WERI-Rb-1 (cell line): ENCODE data around the gene GRB7.

Source experiments
- DNase-seq: peaks from one replicate; pipeline ENCODE4 v3.0.0-alpha.2; 2020
- H3K27ac ChIP-seq: fragments of 250-450 bp; sonication (Bioruptor Pico); 2 replicates; pipeline ENCODE4 v1.5.1; 2020; ENCODE audit warnings: mild to moderate bottlenecking, moderate library complexity
- H3K27me3 ChIP-seq: fragments of 250-450 bp; sonication (Bioruptor Pico); 2 replicates; pipeline ENCODE4 v1.5.1; 2021; ENCODE audit warnings: mild to moderate bottlenecking, low read depth, moderate library complexity; ENCODE audit not compliant: insufficient read depth, severe bottlenecking
- H3K36me3 ChIP-seq: fragments of 250-450 bp; sonication (Bioruptor Pico); 2 replicates; pipeline ENCODE4 v1.5.1; 2020; ENCODE audit warnings: mild to moderate bottlenecking, moderate library complexity
- H3K4me3 ChIP-seq: 2 replicates; pipeline ENCODE4 v1.5.1; 2011; ENCODE audit warnings: low read depth, mild to moderate bottlenecking, control low read depth, low read length
- H3K9me3 ChIP-seq: fragments of 250-450 bp; sonication (Bioruptor Pico); 2 replicates; pipeline ENCODE4 v1.5.1; 2021; ENCODE audit warnings: mild to moderate bottlenecking, moderate library complexity; ENCODE audit not compliant: severe bottlenecking
- CTCF ChIP-seq: IDR thresholded peaks from 2 replicates; pipeline ENCODE4 v1.5.1; 2011; ENCODE audit warnings: low read depth, mild to moderate bottlenecking, control low read depth, inconsistent platforms, low read length

Gene GRB7

GRCh38 chr17:39767147-39767546 is 29.4 kb downstream of the GRB7 start:
- no peak for TF ChIP-seq CTCF
- peaks cover 3% of the 10 kb centered on the region for H3K9me3 ChIP-seq
- DNase-seq, result no peak
- H3K4me3 ChIP-seq, result no peak overlapping the region
- H3K27me3 ChIP-seq, result no peaks in the 10 kb centered on the region
- no peak overlapping the region for H3K27ac ChIP-seq
- H3K36me3 ChIP-seq, result no peaks in the 10 kb centered on the region

GRCh38 chr17:39769974-39770587 is 32.3 kb downstream of the GRB7 start:
- Histone ChIP-seq H3K4me3 (no peak overlapping the region), H3K9me3 (peaks cover 3% of the 10 kb centered on the region), H3K36me3 (no peaks in the 10 kb centered on the region), H3K27me3 (no peaks in the 10 kb centered on the region), H3K27ac (no peak overlapping the region)
- TF ChIP-seq CTCF, result no peak
- DNase-seq, result no peak

DNA sequence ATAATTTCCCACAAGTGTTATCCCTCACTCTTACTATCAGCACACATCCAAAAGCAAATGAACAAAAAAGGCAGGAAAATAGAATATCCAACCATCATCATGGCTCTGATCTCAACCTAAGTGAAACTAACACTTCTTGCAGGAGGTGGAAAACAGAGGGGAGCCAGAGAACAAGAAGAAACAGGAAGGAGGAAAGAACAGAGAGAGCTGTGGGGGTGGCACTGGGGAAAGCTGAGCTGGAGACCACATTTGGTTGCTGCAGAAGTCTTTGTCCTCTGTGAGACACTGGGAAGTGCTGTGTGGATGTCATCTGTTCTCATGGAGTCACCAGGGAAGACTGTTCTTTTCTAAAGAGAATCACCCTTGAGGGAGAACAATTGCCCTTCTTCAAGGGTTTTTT is 34.7 kb downstream of the GRB7 start:
- Histone ChIP-seq H3K27ac (no peak overlapping the region), H3K9me3 (no peaks in the 10 kb centered on the region), H3K27me3 (no peaks in the 10 kb centered on the region), H3K36me3 (no peaks in the 10 kb centered on the region), H3K4me3 (no peak overlapping the region)
- no peak for DNase-seq
- TF ChIP-seq CTCF, result no peak

DNA sequence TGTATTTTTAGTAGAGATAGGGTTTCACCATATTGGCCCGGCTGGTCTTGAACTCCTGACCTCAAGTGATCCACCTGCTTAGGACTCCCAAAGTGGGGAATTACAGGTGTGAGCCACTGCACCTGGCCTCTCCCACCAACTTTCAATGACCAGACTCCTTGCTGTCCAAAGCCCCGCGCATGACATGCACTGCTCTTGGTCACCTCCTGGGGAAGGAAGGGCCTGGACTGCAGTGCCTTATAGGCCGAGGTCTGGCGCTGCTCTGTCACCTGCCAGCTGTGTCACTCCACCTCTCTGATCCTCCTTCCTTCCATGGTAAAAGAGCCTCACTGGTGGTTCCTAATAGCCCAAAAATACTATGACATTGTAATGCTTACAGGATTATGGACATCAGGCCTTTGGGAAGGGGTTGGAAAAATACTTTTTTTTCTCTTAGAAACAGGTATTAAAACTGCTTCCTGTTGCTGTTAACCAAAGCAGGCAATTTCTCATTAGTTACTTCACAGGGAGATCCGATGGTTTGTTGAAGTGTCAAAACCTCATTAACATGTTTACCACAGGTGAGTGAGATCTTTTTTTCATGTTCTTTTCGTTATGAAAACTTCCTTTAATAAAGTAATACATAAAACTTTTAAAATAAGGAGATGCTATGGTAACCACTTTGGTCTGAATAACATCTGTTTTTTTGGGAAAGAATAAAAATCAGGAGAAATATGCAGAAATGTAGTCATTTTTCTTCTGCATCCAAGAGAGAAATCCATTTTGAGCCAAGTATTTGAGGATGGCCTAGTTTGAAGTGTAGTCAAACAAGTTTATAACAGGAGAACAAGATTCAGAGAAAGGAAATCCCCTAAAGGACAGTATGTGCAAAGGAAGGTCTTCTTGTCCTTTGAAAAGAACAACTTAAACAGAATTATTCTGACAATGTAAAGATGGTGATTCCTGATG is 35.5 kb downstream of the GRB7 start:
- Histone ChIP-seq H3K27me3 (no peaks in the 10 kb centered on the region), H3K4me3 (no peak overlapping the region), H3K9me3 (no peaks in the 10 kb centered on the region), H3K27ac (no peak overlapping the region), H3K36me3 (no peaks in the 10 kb centered on the region)
- no peak for DNase-seq
- TF ChIP-seq CTCF, result no peak

GRCh38 chr17:39774047-39774446 is 36.3 kb downstream of the GRB7 start:
- no peak for TF ChIP-seq CTCF
- H3K9me3 ChIP-seq, result no peaks in the 10 kb centered on the region
- DNase-seq, result no peak
- H3K27me3 ChIP-seq, result no peaks in the 10 kb centered on the region
- H3K36me3 ChIP-seq, result no peaks in the 10 kb centered on the region
- H3K27ac ChIP-seq, result no peak overlapping the region
- H3K4me3 ChIP-seq, result no peak overlapping the region
